Gastrocnemius medialis (tissue), 4 donors: ENCODE results near the gene SNX12.

Source experiments
- POLR2A ChIP-seq, 2 donors: fragments of 450-650 bp; IDR thresholded peaks; one replicate each; pipeline ENCODE4 v1.6.1; 2017; ENCODE audit warnings: antibody characterized with exemption in 2 of 2, mild to moderate bottlenecking in 2 of 2, moderate library complexity in 2 of 2
- TF ChIP-seq, protein P1 (sequence below), 5 experiments: fragments of 450-650 bp in 3 of 5; fragments of 200-600 bp in 2 of 5; sonication (generic) in 2 of 5; IDR thresholded peaks in 4 of 5; conservative IDR thresholded peaks in 1 of 5; 1 replicate in 4 of 5; 2 replicates in 1 of 5; pipeline ENCODE4 v1.5.1; 2016 to 2019; ENCODE audit warnings: antibody characterized with exemption in 5 of 5, mild to moderate bottlenecking in 3 of 5, moderate library complexity in 3 of 5

DNA sequence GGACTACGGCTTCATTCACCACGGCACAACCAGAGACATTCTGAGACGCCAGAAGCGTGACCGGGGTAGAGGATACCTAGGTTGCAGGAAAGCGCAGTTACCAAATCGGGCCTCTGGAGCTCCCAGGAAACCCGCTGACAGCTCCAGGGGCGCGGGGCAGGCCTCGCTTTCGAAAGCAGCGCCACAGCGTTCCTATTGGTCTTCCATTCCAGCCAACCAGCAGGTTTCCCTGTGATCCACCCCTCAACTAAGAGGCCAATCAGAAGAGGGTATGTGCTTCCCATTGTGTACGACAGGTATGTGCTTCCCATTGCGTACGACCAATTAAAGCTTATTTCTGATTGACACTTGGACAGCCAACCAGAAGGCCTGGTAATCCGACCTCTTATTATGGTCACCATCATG, 14.9 kb downstream of the SNX12 start:
- TF ChIP-seq, protein P1, sequence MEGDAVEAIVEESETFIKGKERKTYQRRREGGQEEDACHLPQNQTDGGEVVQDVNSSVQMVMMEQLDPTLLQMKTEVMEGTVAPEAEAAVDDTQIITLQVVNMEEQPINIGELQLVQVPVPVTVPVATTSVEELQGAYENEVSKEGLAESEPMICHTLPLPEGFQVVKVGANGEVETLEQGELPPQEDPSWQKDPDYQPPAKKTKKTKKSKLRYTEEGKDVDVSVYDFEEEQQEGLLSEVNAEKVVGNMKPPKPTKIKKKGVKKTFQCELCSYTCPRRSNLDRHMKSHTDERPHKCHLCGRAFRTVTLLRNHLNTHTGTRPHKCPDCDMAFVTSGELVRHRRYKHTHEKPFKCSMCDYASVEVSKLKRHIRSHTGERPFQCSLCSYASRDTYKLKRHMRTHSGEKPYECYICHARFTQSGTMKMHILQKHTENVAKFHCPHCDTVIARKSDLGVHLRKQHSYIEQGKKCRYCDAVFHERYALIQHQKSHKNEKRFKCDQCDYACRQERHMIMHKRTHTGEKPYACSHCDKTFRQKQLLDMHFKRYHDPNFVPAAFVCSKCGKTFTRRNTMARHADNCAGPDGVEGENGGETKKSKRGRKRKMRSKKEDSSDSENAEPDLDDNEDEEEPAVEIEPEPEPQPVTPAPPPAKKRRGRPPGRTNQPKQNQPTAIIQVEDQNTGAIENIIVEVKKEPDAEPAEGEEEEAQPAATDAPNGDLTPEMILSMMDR (IDR thresholded peaks at IDR 0.05 in 4 of 5, conservative IDR thresholded peaks at IDR 0.05 in 1 of 5), result no peak
- no peak for TF ChIP-seq POLR2A (IDR thresholded peaks at IDR 0.05)
